Right forelimb (tissue), 1 donor: ENCODE results near the gene ALDH3B1.

ENCODE experiments used
- DNase-seq: peaks from one replicate; pipeline ENCODE4 v3.0.0-alpha.2; 2018

Gene ALDH3B1

DNA sequence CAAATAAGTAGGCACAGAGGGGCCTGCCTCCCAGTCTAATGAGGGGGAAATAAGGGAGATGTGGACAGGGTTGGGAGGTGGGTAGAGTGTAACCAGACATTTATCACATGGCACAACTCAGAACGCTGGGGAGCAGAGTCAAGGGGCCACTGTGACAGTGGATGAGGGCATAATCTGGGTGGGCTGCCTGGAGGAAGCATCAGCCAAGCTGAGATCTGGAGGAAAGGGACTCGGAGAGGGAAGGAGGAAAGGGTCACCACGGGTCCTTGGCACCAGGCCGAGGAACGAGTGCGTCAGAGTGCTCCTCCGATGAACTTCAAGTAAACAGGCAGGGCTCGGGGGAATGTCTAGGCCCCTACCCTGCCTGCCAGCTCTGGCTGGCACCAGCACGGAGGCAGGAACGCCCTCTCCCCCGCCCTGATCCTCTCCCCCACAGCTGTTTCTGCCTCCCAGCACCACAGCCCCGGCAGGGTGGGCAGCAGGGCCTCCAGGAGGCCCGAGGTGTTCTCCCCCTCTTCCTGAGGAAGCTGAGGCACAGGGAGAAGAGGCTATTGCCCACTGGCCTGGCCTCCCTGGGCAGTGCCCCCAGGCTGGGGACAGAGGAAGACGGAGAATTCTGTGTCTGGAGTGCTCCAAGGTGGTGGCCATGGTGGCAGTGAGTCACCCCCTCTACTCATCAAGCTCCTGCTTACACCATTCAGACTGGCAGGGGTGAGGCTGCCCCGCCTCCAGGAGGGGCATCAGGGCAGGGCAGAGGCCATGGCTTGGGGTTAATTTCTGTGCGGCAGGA is 4.2 kb downstream of the ALDH3B1 start:
- no peak for DNase-seq

DNA sequence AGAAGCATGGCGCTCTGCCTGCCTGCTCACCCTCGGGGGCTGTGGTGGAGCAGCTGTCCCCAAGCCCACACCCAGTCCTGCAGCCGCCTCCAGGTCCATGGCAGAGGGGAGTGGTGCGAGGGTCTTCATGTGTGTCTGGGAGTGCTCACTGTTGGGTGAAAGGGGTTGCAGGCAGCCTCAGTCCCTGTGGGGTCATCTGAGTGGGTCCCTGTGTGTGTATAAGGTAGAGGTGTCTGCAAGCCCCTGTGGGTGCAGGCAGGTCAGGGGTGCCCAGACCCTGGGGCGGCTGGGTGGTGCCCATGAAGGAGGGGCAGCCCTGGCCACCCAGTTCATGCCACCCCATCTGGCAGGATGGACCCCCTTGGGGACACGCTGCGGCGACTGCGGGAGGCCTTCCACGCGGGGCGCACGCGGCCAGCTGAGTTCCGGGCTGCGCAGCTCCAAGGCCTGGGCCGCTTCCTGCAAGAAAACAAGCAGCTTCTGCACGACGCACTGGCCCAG is 4.9 kb downstream of the ALDH3B1 start:
- DNase-seq: no peak

DNA sequence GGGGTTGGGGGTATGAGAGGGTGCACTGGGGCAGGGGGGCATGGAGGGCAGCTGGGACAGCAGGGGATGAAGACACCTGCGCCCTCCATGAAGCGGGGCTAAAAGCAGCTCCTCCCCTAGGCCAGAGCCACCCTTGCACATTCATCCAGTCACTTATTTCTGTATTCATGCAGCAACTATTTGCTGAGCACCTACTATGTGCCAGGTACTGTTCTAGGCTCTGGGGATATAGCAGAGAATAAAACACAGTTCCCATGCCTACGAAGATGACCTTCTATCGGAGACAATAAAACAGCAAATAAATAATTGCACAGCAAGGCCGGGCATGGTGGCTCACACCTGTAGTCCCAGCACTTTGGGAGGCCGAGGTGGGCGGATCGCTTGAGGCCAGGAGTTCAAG is 5.3 kb downstream of the ALDH3B1 start:
- DNase-seq: no peak

DNA sequence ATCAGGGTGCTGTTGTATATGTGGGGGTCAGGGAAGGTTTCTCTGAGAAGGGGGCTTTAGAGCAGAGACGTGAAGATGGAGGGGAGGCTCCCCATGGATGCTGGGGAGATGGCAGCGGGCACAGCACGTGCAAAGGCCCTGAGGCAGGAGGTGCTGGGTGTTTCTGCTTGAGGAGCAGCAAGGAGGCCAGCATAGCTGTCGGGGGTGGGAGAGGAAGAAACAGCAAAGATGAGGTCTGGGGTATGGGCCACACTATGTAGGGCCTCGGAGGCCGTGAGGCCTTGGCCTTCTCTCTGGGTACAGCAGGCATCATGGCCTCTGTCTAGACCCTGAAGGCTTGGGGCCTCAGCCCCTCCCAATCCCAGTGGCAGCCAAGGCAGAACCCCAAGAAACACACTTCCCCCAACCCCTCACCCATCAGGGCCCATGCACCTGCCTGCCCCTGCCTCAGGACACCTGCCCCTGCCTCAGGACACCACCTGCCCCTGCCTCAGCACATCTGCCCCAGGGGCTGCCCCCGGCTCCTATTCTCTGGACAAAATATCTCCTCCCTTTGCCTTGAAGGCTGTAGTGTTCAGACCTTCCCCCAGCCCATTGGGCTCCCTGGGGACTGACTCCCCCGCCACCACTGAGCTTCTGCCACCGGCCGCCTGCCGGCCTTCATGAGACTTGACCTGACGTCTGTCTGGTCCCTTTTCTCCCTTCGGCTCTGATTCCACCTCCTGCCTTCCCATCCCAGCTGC is 6.2 kb downstream of the ALDH3B1 start:
- DNase-seq: no peak

DNA sequence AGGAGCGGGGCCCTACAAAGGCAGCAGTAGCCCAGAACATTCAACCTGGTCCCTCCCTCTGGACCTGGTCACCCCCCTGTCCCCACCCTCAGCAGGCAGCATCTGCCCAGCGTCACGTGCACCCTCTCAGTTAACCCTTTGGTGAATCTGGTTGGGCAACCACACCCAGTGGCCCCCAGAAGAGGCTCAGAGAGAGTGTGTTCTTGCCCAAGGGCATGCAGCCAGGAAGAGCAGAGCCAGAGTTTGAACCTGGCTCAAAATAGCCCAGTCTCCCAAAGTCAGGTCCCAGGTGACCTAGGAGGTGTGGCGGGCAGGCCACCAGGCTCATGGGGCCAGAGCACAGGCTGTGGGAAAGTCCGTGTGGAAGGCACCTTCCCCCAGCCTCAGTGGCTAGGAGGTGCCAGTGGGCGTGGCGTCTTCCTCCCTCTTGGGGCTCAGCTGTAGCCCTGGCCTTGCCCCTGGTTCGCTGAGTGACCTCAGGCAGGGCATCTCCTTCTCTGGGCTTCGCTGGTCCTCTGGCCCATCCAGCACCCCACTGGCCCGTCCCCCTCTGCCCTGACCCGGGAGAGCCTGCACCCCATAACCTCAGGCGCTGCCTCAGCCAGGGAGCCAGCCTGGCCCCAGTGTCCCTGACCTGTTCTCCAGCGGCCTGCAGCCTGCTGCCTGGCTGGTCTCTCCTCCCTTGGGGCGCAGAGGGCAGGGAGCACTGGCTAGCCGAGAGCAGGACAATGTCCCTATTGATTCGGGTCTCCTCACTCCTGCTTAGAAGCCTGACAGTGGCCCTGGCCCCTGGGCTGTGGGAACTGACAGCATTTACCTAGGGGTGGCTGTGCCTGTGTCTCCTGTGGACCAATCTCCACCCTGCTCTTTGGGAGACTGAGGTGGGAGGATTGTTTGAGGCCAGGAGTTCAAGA is 7.0 kb downstream of the ALDH3B1 start:
- no peak for DNase-seq

DNA sequence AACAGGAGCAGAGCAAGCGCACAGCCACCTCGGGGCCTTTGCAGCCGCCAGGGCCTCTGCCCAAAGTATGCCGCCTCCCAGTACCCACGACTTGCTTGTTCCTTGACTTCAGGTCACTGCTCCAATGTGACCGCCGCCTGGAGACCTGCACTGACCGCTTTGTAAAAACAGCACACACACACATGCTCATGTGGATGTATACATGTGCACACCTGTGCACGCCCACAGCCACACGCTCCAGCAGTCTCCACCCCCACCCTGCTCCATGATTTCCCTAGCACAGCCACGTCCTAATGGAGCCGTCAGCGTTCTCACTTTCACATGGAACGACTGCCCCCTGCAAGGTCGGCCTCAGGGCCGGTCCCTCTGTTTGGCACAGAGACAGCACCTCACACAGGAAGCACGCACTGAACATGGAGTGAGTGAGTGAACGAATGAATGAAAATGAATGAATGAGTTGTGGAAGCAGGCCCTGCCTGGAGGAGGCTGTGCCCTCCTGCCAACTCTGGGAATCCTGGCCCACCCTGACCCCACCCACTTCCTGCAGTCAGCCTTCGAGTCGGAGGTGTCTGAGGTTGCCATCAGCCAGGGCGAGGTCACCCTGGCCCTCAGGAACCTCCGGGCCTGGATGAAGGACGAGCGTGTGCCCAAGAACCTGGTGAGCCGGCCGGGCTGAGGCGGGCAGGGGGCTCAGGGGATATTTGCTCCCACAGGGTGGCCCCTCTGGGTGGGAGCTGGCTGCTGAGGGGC is 8.0 kb downstream of the ALDH3B1 start:
- no peak for DNase-seq

DNA sequence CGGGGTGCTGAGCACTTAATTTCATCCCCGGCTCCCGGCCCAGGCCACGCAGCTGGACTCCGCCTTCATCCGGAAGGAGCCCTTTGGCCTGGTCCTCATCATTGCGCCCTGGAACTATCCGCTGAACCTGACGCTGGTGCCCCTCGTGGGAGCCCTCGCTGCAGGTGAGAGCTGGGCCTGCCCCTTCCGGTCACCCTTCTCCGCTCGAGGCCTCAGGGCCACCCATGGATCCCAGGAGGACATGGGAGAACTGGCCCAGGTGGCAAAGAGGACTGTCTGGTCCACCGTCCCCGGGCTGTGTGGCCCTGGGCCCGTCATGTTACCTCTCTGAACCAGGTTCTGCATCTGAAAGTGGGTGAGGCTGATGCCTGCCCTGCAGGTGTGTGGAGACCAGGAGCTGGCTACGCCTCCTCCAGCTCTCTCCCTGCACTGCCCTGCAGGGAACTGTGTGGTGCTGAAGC is 8.6 kb downstream of the ALDH3B1 start:
- DNase-seq: no peak

DNA sequence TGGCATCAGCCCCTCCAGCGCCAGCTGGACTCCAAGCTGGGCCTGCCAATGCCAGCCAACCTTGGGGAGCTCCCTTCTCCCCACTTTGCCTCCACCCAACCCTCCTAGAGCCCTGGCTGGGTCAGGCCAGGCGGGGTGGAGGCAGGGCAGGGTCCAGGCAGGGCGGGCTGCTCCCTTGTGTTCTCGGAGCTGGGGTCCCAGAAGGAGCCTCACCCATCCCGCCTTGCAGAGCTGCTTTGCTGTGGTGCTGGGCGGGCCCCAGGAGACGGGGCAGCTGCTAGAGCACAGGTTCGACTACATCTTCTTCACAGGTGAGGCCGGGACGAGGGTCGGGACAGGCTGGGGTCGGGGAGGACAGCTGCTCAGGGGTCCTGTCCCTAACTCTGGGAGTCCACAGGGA is 9.4 kb downstream of the ALDH3B1 start:
- DNase-seq: no peak

DNA sequence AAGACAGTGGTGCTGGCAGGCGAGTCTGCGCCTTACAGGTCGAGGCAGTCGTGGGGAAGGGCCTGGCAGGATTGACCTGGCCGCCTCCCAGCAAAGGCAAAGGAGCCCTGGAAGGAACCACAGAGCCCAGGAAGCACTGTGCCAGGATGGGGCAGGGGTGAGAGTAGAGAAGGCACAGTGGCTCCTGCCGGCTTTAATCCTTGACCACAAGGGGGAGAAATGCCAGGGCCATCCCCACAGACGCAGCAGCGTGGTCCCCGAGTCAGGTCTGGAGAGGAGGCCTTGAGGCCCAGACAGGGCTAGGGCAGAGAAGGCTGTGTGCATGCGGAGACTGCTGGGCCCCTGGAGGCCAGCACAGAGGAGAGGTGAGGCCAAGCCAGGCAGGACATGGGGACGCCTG is 10.4 kb downstream of the ALDH3B1 start:
- no peak for DNase-seq

DNA sequence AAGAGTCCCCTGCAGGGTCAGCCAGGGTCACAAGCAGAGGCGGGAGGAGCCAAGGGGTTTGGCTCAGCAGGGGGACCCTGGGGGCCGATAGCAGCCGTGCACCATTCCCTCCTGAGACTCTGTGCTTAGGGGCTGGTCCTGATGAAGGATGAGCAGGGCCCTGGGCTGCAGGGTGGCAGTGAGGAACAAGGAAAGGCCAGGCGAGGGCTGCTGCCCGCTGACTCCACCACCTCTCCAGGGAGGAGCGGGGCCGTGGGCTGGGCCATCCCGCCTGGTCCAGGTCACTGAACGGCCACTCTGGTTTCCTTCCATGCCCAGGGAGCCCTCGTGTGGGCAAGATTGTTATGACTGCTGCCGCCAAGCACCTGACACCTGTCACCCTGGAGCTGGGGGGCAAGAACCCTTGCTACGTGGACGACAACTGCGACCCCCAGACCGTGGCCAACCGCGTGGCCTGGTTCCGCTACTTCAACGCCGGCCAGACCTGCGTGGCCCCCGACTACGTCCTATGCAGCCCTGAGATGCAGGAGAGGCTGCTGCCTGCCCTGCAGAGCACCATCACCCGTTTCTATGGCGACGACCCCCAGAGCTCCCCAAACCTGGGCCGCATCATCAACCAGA is 11.2 kb downstream of the ALDH3B1 start:
- DNase-seq: no peak

DNA sequence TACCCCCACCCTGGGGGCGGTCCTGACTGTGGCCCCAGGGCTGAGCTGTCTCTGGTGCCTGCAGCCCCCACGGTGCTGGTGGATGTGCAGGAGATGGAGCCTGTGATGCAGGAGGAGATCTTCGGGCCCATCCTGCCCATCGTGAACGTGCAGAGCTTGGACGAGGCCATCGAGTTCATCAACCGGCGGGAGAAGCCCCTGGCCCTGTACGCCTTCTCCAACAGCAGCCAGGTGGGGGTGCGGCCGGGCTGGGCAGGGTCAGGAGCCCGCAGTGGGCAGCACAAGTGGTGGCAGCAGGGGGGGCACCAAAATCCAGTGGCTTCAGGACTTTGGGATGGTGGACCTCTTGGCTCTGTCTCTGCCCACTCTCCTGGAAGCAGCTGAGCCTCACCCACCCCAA is 12.4 kb downstream of the ALDH3B1 start:
- no peak for DNase-seq

DNA sequence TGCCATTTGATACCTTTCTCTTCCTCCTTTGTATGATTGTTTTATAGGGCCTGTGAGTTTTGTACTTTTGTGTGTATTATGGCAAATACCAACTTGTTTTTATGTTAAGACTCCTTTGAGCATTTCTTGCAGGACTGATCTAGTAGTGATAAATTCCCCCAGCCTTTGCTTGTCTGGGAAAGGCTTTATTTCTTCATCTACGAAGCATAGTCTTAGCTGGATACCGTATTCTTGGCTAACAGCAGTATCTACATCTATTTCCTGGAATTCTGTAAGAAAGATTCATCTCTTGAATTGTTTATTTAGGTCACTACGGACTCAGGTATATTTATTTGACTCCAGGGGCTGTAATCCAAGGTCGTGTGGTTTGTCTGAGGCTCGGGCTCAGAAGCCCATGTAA is 14.4 kb downstream of the ALDH3B1 start:
- no peak for DNase-seq

DNA sequence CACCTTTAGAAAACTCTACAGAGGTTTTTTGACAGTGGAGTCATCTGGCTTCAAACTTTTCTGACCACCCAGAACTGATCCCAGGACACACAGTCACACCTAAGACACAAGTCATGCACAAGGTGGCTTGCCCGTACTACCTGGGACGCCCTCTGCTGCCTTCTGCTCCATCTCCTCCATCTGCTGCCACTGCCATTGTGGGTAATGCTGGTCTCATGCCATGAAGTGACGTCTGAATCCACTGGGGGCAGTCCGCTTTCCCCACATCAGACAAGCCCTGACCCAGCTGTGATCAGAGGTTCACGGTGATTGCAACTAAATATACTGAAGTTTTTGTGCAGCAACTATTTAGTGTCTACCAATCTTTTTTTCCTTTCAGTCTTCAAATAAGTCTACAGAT is 14.9 kb downstream of the ALDH3B1 start:
- no peak for DNase-seq

DNA sequence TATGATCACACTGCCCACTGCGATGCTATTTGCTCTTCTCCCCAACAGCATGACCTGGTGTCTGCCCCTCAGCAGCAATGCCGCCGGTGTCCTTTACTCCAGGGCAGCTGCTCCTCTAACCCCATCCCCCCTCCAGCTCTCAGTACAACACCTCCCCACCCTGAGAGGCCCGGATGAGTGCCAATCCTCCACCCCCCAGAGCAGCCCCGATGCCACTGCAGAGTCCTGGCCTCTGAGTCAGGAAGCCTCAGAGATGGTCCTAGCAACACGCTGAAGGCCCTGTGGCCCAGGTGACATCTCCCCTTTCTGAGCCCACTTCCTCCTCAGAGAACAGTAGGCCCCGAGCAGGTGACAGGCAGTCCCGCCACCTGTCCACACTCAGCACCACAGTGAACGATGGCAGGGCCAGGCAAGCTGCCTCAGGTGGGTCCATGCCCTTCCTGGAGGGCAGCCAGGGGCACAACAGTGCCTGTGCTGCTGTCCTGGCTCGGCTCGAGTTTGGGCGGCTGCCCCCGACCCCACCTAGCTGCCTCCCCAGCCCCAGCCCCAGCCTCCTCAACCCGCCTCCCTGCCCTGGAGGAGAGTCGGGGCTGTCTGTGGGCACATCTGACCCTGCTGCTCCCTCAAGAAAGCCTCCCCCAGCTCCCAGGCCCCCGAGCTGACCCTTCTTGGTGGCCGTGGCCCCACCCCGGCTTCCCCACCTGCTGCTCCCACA is 16.4 kb downstream of the ALDH3B1 start:
- no peak for DNase-seq

DNA sequence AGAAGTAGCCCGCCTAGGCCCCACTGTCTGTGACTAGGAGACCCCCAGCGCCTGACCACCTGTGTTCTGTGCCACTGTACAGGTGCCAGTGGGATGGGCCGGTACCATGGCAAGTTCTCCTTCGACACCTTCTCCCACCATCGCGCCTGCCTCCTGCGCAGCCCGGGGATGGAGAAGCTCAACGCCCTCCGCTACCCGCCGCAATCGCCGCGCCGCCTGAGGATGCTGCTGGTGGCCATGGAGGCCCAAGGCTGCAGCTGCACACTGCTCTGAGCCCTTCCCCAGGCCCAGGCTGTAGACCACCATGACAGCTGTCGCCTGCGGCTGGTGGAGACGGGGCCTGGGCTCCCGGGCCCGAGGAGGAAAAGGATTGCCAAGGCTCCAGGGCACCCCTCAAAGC is 17.5 kb downstream of the ALDH3B1 start:
- DNase-seq: no peak

DNA sequence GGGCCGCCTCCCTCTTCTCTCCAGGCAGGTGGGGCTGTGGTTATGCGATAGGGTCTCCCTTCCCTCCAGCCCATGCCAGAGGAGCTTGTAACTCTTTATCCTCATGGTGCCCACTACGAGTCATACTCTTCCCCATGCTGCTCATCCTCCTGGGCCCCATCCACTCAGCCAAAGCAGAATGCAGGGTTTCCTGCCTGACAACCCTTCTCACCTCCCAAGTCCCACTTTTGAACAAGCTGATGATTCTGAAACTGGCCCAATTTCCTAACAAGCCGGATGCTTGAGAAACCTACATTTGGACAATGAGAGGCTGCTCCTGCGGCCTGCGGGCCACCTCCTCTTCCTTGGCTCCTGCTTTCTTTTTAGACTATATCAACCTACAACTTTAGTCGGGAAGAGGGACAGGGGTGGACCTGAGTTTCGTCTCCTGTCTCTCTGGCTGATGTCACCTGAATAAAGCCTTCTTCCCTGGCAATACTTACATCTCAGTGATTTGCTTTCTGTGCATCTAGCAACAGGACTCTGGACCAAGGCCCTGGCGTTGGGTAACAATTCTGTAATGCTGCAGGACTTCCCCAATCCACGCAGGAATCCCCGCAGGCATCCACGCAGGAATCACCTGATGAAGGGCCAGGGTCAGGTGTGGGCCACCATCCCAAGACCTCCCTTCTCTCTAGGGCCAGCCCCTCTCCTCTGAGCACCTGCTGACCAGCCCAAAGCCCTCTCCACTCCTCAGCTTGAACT is 18.8 kb downstream of the ALDH3B1 start:
- no peak for DNase-seq

DNA sequence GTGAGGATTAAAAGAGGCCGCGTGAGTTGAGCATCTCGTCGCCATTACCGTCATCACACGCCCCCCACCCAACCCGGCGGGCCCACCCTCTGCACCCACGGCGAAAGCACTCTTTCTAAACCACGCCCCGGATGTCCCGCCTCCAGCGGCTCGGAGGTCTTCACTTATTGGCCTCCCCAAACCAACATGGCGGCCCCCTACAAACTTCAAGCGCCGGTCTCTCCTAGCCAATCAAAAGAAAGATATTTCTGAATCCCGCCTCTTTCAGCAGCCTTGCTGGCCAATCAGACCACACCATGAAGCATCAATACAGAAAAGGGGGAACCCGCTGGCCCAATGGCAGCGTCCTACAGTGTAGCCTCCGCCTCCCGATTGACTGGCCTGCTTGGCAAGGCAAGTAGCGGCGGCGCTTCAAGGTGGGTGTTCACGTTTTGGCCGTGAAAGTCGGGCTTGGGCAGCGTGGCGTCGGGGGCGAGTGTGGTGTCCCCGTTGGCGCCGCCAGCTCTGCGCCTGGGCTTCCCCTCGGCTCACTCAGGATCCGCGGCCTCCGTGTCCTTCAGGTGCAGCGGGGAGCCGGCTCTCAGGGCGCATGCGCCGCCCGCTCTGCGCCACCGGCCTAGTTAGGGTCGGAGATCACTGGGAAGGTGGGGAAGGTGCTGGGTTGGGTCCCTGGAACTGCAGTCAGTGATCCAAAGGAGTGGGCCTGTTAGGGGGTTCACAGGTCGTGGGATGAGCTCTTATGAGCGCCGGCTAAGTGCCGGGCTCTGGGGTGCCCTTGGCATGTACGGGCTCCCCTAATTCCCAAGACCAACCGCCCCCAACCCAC is 20.4 kb downstream of the ALDH3B1 start, which contains the start of gene NDUFS8:
Gene NDUFS8 (plus strand): TSS at position 364 of the 826 bp plus-strand sequence. CDS start 1,471 bp downstream, outside the sequence.
- peak; percentile 97 for DNase-seq

DNA sequence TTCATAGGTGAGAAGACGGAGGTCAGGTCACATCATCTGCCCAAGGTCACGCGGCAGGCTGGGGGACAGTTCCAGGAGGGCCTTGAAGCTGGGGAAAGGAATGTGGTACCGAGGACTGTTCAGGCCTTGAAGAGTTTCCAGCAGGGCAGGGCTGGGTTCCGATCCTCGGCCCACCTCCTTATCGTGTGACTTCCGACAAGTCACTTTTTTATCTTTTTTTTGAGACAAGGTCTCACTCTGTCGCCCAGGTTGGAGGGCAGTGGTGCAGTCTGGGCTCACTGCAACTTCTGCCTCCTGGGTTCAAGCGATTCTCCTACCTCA is 21.0 kb downstream of the ALDH3B1 start:
- DNase-seq: no peak

DNA sequence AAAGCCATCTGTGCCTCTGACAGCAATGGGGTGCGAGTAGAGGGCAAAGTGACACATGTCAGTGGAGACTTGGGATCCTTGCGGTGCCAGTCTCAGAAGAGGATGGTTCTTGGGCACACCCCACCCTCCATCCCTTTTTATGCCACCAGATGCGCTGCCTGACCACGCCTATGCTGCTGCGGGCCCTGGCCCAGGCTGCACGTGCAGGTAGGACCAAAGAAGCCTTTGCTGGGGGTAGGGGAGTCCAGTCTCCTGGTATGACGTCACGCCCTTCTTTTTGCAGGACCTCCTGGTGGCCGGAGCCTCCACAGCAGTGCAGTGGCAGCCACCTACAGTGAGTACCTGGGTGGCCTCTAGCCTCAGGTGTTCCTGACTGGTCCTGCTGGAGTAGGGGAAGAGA is 21.9 kb downstream of the ALDH3B1 start:
- no peak for DNase-seq
